Smooth muscle cell (in vitro differentiated cells): ENCODE results near the gene LMF1. TPM values are rescaled to one million over a fixed set of nuclear protein-coding genes. Genes with fewer than 3 reads are reported as not detected.

ENCODE experiments used
- DNase-seq: peaks from one replicate; lab custom pipeline; 2025; ENCODE audit not compliant: unreplicated experiment; lab: John Stamatoyannopoulos, UW
- H2AFZ ChIP-seq: fragments of 200-600 bp; sonication (generic); 2 replicates; pipeline ENCODE4 v1.6.0; 2016; ENCODE audit warnings: antibody characterized with exemption, low read depth, mild to moderate bottlenecking
- H3F3A ChIP-seq: fragments of 200-600 bp; sonication (generic); 2 replicates; pipeline ENCODE4 v1.6.0; 2017; ENCODE audit warnings: antibody characterized with exemption, low read depth
- H3K27ac ChIP-seq: fragments of 200-600 bp; sonication (generic); 2 replicates; pipeline ENCODE4 v1.5.1; 2016; ENCODE audit warnings: low read depth, mild to moderate bottlenecking
- H3K27me3 ChIP-seq: fragments of 200-600 bp; sonication (generic); 2 replicates; pipeline ENCODE4 v1.6.1; 2016; ENCODE audit warnings: low read depth, mild to moderate bottlenecking
- H3K36me3 ChIP-seq: fragments of 200-600 bp; sonication (generic); 2 replicates; pipeline ENCODE4 v1.5.1; 2016; ENCODE audit warnings: low read depth
- H3K4me1 ChIP-seq: fragments of 200-600 bp; sonication (generic); 2 replicates; pipeline ENCODE4 v1.5.1; 2016; ENCODE audit warnings: low read depth
- H3K4me2 ChIP-seq: fragments of 200-600 bp; sonication (generic); 2 replicates; pipeline ENCODE4 v1.6.0; 2016; ENCODE audit warnings: mild to moderate bottlenecking
- H3K4me3 ChIP-seq: fragments of 200-600 bp; sonication (generic); 2 replicates; pipeline ENCODE4 v1.5.1; 2016; ENCODE audit warnings: mild to moderate bottlenecking
- H3K79me2 ChIP-seq: fragments of 200-600 bp; sonication (generic); 2 replicates; pipeline ENCODE4 v1.6.0; 2016; ENCODE audit warnings: low read depth, mild to moderate bottlenecking
- H3K9ac ChIP-seq: fragments of 200-600 bp; sonication (generic); 2 replicates; pipeline ENCODE4 v1.6.0; 2016; ENCODE audit warnings: low read depth
- H3K9me3 ChIP-seq: fragments of 200-600 bp; sonication (generic); replicated peaks from 2 replicates; pipeline ENCODE4 v1.5.1; 2016; ENCODE audit warnings: low read depth
- H4K20me1 ChIP-seq: fragments of 200-600 bp; sonication (generic); 2 replicates; pipeline ENCODE4 v1.6.0; 2016; ENCODE audit warnings: low read depth
- WGBS: methylation state at CpG from one replicate; pipeline ENCODE4 v1.1.7; 2016; ENCODE audit warnings: low lambda C conversion rate; 5-methylcytosine and 5-hydroxymethylcytosine counted together
- polyA plus RNA-seq: library from polyadenylated mRNA; unstranded; fragments of >200 nt; fragmentation: Nextera tagmentation; extraction: Ambion mirVana; gene quantifications from 2 replicates; pipeline ENCODE4 v1.2.1, GENCODE V29; 2016
- total RNA-seq: library from RNA; depleted of rRNA; stranded (reverse); fragments of >200 nt; gene quantifications from 2 replicates; pipeline ENCODE4 v1.2.3, GENCODE V29; 2014
- TF ChIP-seq, protein P1 (sequence below): fragments of 200-600 bp; sonication (generic); IDR thresholded peaks from 2 replicates; pipeline ENCODE4 v1.5.1; 2017; ENCODE audit warnings: borderline replicate concordance, mild to moderate bottlenecking, antibody characterized with exemption; ENCODE audit not compliant: insufficient read depth, poor library complexity, severe bottlenecking

LMF1 gene
- total and polyA plus RNA-seq, 2 experiments from 2014 or later, result 25.3 to 29.8 TPM

DNA sequence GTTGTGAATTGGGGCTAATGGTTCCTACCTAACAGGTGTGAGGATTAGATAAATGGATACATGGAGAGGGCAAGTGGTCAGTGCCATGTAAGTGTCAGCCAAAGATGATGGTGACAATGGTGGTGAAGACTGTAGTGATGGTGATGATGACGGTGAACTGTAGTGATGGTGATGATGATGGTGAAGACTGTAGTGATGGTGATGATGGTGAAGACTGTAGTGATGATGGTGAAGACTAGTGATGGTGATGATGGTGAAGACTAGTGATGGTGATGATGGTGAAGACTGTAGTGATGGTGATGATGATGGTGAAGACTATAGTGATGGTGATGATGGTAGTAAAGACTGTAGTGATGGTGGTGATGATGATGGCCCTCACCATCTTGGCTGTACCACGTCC, 152.2 kb downstream of the LMF1 start:
- Histone ChIP-seq H3K27me3 (no peaks in the 10 kb centered on the region), H3K9ac (no peak overlapping the region), H3K79me2 (no peaks in the 10 kb centered on the region), H3F3A (no peaks in the 10 kb centered on the region), H3K4me1 (peaks cover 5% of the 10 kb centered on the region), H3K27ac (no peak overlapping the region), H3K4me3 (no peak overlapping the region), H3K9me3 (no peaks in the 10 kb centered on the region), H3K4me2 (no peak overlapping the region), H3K36me3 (no peaks in the 10 kb centered on the region), H2AFZ (no peak overlapping the region), H4K20me1 (no peaks in the 10 kb centered on the region)
- DNase-seq, result no peak
- 74% methylated on average over 2 of the region's 2 CpGs for WGBS
- TF ChIP-seq, protein P1, sequence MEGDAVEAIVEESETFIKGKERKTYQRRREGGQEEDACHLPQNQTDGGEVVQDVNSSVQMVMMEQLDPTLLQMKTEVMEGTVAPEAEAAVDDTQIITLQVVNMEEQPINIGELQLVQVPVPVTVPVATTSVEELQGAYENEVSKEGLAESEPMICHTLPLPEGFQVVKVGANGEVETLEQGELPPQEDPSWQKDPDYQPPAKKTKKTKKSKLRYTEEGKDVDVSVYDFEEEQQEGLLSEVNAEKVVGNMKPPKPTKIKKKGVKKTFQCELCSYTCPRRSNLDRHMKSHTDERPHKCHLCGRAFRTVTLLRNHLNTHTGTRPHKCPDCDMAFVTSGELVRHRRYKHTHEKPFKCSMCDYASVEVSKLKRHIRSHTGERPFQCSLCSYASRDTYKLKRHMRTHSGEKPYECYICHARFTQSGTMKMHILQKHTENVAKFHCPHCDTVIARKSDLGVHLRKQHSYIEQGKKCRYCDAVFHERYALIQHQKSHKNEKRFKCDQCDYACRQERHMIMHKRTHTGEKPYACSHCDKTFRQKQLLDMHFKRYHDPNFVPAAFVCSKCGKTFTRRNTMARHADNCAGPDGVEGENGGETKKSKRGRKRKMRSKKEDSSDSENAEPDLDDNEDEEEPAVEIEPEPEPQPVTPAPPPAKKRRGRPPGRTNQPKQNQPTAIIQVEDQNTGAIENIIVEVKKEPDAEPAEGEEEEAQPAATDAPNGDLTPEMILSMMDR, result no peak

DNA sequence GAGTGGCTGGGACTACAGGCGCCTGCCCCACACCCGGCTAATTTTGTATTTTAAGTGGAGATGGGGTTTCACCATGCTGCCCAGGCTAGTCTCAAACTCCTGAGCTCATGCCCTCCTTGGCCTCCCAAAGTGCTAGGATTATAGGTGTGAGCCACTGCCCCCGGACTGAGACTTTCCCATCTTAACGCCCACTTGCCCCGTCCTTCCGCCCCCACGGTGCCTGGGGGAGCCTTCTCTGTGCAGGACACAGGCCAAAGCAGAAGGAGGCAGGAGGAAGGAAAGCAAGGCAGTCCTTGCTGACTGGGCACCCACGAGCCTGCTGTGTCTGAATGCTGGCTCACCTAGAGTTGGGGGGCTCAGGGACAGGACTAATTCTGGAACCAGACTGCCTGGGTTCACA, 152.7 kb downstream of the LMF1 start:
- H3K79me2 ChIP-seq, result no peaks in the 10 kb centered on the region
- H3K4me2 ChIP-seq, result no peak overlapping the region
- H3K9me3 ChIP-seq, result no peaks in the 10 kb centered on the region
- no peaks in the 10 kb centered on the region for H3K36me3 ChIP-seq
- peaks cover 5% of the 10 kb centered on the region for H3K4me1 ChIP-seq
- no peak for DNase-seq
- no peak overlapping the region for H3K9ac ChIP-seq
- no peak overlapping the region for H3K27ac ChIP-seq
- H3K27me3 ChIP-seq, result no peaks in the 10 kb centered on the region
- TF ChIP-seq, protein P1, result no peak
- no peak overlapping the region for H2AFZ ChIP-seq
- H4K20me1 ChIP-seq, result no peaks in the 10 kb centered on the region
- H3K4me3 ChIP-seq, result no peak overlapping the region
- WGBS, result 93% methylated on average over 8 of the region's 8 CpGs
- no peaks in the 10 kb centered on the region for H3F3A ChIP-seq

DNA sequence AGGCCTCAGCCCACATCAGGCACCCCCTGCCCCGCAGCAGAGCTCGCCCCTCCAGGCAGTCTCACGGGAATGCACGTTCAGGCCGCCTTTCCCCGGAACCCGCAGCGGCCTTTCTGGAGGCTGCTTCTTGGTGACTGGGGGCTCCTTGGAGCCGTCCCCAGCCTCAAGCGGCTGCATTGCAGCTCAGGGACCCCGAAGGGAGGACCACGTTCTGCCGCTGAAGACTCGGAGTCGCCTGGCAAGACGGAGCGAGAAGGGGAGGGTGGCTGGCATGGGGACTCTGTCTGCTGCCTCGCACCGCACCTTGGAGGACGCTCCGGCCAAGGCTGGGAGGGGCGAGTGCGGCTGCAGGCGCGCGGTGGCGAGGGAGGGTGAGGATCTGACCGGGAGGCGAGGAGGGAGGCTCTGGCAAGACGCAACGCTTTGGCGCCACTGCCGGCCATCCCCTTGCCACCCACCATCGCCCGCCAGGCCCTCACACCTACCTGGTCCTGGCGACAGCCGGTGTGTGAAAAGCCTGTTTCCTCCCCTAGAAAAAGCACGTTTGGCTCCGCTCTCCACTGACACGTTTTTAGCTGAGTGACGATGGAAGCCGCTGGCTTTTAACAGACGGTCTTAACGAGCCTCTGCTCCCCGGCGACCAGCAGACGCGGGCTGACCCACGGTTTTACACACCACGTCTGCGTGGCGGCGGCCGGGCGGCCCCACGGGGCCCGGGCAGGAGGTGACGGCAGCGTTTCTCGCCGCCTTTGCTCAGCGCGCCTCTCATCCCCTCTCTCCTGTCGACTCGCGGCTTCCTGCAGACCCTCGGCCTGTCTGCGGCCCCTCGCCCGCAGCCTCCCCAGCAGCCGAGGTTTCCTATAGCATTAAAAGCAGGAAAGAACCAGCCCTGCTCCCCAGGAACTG, 153.5 kb downstream of the LMF1 start:
- Histone ChIP-seq H3K27ac (no peak overlapping the region), H3K27me3 (no peaks in the 10 kb centered on the region), H2AFZ (no peak overlapping the region), H3K36me3 (no peaks in the 10 kb centered on the region), H3K4me2 (no peak overlapping the region), H3K4me1 (peaks cover 5% of the 10 kb centered on the region), H3F3A (no peaks in the 10 kb centered on the region), H3K79me2 (no peaks in the 10 kb centered on the region), H3K9ac (no peak overlapping the region), H3K4me3 (no peak overlapping the region), H4K20me1 (no peaks in the 10 kb centered on the region), H3K9me3 (no peaks in the 10 kb centered on the region)
- WGBS, result 92% methylated on average over 62 of the region's 71 CpGs
- TF ChIP-seq, protein P1, result no peak
- no peak for DNase-seq
